ENCODE data around the gene NFASC.
A peak's percentile ranks its signal among the peaks of the same experiment; 100 is the strongest.

Gene NFASC

DNA sequence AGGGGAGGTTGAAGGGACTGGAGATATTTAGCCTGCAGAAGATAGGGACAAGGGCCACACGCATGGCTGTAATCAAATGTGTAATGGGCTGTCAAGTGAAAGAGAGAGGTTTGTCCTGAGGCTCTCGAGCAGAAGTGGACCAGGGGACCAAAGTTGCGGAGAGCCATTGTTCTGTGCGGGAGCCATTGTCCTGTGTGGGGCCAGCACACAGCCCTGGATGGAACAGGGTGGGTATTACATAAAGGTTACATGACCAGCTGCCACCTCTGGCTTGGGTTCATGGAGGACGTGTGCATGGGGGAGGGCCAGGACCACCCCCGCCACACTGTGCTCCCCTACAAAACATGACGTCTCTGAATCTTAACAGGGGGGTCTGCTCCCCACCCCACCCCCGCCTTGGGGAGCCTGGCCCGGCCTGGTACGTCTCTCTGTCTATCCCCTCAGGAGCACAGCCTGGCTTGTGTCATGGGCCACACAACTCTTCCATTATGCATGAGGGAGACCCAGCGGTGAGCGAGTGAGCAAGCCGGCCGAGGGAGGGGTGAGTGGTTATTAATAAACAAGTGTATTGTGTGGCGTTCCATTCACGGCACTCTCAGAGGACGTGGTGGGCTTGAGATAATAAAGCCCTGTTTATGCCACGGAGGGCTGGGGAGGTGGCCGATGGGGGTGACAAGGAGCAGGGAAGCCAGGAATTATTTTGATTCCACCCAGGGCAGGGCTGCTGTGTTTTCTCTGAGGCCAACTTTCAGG is at the start of gene NFASC:
NFASC (plus strand) TSS at position 703 of the 753 bp plus-strand sequence. CDS start 73,454 bp downstream, outside the sequence.
- DNase-seq: no peak

DNA sequence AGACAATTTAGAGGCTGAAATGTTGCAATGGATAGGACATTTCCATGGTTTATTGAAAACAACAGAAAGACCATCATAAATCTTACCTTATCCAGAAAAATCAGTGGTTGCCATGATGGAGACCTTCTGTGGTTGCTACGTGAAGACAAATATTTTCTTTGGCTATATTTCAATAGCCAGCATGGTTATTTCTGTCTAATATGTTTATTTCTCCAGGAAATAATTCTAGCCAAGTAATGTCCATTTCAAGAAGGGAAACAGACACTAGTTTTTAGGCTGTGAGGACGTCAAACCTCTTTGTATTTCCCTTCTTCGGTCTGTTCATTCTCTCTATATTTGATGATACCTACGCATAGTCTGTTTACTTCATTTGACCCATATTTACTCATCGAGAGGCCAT is 49.2 kb upstream of the NFASC start:
- DNase-seq: no peak

DNA sequence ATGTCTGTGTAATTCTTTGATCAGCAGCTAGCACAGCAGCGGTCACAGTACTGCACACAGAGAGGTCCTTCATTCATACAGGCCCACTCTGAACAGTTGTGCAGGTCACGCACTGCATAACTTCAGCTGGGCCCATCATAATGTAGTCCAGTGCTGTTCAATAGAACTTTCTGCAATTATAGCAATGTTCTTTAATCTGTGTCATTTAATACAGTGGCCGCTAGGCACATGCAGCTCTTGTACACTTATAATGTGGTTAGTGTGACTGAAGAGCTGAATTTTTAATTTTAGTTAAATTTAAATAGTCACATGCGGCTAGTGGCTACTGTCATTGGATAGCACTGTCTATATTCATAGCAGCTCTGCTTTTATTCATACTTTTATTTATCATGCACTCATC is 48.7 kb upstream of the NFASC start:
- DNase-seq: no peak

DNA sequence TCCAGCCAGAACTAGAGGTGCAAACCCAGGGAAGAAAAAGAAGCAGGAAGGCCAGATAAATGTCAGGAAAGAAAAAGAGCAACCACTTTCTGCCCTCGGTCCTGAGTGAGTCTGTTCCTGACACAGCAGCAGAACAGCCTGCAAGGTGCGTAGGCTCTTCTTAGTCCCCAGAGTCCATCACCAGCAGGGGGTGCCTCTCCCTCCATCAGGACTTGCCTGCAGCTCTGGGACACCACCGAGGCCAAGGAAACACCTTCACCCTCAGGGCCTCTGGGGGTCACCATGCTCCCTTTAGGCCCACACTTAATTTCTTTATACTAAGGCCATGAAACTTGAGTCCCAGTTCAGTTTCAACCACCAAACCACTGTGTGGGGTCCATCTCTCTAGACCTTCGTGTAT is 43.7 kb upstream of the NFASC start:
- DNase-seq: no peak

DNA sequence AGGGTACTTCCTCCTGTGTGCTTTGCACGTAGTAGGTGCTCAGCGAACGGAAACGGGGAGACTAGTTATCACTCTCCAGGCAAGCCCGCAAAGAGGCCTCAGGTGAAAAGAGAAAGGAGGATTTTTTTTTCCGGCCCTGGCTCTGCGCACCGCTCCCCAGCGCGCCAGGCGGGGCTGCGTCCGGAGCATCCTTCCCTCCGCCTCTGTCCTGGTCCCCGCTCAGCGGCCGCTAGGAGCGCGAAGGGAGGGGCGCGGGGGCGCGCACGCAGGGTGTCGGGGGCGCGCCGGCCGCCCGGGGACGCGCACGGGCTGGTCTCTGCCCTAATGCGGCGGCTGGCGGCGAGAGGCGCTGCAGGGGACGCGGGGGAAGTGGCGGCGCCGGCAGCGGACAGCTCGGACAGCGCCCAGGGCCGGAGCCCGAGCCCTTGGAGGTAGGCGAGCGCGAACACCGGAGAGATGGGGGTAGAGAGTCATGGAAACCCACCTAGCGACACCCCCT is 42.3 kb upstream of the NFASC start:
- DNase-seq: peak; percentile 18

DNA sequence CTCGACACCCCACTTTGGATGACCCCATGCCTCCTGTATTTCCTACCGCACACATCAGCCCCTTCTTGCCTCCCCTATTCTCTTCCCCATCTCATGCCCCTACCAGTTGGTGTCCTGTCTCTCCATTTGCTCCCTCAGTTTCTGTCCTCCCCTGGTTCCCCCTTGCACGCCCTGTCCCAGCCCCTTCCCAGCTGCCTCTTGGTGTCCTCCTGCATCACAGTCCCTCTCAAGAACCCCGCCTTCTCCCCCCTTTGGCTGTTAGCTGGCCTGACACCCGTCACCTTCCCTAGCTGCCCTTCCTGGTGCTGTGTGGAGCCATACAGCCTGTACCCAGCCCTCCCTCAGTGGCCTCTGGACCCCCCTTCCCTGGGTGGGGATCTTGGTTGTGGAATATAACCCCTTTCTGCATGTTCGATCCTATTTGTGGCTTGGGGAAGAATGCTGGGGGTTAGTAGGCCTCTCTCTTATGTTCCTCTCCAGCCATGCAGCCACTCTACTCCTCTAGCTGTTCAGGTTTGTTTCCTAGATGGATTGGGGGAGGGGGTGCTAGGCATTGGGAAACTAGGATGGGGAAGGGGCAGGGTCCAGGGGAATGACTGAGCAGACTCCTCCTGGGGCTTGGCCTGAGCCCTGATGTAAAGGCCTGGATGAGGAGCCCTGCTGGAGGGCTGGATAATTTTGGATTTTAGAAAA is 41.4 kb upstream of the NFASC start:
- DNase-seq: no peak

DNA sequence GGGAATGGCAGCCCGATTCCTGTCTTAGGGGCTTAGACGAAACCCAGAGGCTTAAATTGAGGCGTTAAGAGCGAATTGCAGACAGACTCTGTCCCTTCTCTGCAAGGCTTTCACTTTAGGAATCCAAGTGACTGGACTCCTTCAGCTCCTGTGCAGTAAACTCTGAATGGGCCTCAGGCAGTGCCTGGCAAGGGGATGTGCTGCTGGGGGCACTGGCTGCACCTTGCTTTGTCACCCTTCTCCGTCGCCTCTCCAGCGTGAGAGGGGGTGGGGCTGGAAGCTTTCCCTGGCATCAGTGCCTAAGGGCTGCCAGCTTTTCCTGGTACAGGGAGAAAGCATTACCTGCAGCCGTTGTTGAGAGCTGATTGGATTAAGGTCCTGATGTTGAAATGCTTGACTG is 39.9 kb upstream of the NFASC start:
- no peak for DNase-seq

DNA sequence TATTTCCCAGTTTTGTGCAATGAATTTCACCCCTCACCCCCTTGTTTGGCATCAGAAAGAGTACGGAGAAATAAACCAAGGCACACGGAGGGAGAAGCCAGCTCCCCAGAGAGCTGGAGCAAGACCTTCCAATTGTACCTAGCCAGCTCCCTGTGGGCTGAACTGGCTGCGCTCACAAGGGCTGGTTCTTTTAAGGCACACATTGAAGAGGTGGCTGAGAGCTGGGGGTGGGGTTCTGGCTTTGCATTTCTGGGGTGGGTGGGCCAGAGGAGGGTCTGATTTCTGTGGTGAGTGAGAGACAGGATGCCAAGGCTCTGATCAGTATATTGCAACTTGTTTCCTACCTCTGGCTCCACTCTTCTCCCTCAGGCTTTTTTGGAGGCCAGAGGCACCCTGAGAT is 39.5 kb upstream of the NFASC start:
- DNase-seq: no peak

DNA sequence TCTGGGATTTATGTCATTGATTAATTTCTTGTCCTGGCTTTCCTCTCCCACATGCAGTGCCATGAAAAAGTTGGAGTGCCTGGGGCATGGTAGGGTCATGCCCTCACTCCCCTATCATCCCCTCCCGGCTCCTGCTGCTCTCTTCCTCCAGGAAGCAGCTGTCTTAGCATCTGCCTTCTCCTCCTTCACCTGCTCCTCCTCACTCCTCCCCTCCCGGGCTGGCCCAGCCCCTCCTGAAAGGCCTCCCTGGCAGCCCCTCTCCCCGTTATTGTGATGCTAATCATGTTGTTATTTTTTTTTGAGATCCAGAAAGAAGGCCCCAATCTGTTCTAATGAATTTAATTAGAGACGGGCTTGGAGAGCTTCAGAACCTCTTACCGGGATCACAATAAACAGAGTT is 36.3 kb upstream of the NFASC start:
- DNase-seq: no peak

DNA sequence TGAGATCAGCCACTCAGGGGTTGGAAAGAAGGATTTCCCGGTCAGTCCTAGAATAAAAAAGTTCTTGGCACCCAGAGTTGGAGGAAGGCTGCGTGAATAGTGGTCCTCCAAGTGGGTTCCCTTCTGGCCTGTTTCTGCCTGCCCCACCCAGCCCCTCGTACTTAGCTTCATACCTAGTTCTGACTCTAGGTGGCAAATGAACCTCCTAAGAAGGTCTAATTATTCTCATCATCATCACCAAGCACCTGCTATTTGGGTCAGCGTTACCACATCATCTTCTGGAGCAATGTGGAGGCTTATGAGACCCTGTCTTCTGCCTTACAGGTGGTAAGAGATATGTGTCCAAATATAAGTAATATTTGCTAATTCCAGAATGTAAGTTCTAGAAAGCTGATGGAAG is 35.9 kb upstream of the NFASC start:
- DNase-seq: no peak

DNA sequence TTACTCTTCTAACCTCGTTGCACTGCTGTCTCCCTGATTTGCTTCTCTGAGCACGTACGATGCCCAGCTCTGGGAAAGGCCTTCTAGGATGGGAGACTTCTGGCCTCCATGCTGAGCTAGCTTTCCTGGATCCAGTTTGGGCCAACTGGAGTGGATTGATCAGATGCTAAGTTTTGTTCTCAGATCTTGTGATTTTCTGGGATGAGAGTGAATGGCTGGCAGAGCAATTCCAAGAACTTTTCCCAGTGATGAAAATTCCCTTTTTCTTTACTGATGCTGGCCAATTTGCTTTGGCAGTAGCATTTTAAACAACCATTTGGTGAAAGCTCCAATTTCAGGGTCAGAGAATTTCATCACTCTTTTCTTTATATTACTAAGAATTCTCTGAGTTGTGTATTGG is 34.9 kb upstream of the NFASC start:
- DNase-seq: no peak

DNA sequence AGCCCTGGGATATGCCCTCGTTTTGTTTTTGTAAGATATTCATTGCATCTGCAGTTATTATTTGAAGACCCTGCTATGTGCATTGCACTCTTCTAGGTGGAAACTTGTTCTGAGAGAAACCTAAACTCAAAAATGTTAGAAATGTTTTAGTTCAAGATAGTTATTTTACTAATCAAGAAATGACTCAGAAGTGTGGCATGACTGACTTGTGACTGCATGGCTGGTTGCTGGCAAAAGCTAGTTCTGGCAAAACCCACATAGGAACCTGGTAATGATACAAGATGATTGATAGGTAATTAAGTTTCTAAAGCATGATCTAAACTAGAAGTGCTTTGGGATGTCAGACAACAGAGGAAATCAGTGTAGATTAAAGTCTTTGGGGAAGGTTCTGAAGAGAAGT is 33.8 kb upstream of the NFASC start:
- DNase-seq: no peak

DNA sequence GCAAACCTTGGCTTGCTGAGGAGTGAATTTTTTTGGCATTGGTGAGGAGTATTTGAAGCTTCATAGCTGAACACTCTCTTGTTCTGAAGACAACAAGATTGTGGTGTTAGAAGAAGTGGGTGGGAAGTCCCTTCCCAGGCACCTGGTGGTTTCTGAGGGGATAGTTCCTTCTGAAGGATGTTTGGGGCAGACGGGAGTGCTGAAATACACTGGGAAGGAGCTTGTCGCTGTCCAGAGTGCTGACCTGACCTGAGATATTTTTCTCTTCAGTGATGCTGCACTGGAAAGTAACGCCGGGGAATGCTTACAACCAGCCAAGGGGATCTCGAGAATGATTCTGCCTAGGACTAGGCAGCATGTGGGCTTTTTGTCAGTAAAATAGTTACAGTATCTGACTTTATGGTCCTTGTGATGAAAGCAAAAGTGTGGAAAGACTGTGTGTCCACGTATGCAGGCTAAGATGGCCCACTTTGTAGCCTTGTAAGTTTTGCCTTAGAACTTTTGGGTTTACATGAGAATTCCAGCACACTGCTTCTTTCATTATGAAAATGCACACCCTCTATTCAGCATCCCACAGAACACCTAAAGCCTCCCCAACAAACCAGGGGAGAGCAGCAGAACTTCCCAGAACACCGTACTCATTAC is 33.1 kb upstream of the NFASC start:
- DNase-seq: peak; percentile 4

DNA sequence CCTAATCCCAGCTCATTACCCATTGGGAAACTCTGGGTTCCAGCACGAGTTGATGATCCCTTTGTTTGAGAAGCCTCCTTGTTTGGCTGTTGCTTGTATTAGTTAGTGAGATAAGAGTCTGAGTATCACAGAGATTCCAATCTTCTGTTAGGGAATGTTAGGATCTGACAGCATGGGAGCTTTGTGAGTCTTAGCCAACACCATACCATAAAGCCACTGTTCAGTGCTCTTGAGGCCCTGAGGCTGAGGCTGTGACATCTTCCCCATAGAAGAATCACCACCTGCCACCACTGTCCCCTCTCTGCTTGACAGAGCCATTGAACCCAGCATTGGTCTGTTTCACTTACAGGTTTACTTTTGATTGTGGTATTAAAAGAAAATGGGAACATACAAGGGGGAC is 29.3 kb upstream of the NFASC start:
- DNase-seq: no peak

DNA sequence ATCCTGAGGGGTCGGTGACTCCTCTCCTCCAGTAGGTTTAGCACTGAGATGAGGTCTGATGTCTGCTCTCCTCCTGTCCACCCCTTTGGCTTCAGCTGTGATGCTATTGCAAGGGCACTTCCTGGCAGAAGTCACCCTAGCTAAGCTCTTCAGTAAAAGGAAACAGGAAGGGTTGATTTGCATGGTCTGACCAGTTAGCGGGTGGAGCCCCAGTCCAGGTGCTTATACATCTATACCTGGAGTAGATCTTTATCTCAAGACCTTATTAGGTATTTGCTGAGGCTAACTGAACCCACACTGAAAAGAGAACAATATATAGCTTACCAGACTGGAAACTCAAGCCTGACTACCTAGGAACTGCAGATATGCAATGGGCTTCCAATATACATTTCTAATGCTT is 28.9 kb upstream of the NFASC start:
- no peak for DNase-seq

DNA sequence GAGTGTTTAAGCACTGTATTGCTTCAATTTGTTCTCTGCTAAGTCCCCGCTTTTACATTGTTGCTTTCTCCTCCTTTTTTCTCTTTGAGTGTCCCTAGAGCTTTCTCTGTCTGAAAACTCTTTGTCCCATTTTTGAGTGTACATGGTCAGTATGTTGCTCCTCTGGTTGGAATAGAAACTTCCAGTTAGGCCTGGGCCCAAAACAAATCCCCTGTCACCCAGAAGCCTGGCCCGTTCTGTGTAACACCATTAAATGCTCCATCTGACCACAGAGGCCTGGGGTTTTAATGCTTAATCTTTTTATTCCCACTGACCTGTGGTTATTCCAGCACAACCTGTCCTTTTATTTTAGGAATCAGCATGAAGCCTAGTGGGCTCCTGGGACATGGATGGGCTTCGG is 28.3 kb upstream of the NFASC start:
- no peak for DNase-seq

DNA sequence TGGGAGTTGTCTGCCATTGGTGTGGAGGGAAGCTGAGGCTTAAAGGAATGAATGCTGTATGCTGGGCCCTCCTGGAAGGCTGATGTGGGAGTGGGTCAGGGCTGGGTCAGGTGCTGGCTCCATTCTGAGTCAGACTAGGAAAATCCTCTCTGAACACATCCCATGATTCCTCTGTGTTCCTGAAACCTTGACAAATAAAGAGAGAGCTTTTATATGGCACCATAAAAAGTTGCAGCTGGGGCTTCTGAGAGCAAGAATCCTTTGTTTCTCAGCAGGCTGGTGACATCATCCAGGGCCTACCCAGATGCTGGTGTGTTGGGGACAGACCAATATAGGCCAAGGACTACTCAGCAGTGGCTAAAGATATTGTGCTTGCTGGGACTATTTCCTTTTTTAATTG is 27.8 kb upstream of the NFASC start:
- DNase-seq: no peak

DNA sequence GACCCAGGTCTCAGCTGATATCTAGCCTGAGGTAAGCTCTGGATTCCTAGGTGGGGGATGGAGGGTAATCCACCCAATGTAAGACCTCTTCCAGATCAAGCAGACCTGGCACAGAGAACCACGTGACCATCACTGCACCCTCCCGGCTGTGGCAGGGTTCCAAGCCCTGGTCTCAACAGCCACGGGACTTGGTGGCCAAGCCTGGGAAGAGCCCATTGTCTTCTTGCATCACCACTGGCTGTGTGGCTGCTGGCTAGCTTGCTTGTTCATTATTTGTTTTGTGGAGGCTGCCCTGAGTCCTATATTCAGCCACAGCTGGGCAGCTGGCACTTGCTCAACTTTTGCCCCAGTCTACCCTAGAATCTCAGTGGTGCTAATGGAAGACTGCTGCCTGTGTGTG is 24.1 kb upstream of the NFASC start:
- no peak for DNase-seq

DNA sequence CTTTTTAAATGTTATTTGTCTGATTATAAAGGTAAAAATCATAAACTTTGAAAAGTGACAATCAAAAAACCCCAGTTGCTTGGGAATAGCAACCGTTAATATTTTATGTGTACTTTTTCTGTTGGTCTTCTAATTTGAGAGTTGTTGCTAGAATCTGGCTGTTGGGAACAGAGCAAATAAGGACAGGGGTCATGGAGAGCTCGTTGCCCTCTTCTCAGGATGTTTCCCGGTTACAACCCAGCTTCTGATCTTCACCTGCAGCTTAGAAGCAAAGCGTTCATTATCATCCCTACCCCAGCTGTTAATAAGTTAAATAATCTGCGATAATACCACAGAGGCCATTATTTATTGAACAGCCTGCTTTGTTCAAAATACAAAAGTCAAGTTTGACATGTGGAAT is 22.1 kb upstream of the NFASC start:
- DNase-seq: no peak

DNA sequence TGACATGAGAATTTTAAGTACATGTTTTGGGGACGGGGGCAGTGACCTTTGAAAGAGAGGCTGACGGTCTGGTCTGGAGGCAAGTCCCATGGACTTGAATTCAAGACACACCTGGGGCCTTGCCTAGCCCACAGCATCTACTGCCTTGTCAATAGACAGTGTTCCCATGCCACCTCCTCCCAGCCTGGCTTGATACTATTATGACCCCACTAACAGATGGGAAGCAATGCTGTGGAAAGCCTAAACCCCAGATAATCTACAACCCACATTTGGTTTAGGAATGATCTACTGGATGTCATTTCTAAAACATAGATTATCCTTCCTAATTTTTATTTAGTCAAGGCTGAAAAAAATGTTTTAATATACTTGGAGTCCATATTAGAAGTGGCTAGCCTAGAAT is 17.8 kb upstream of the NFASC start:
- DNase-seq: no peak

DNA sequence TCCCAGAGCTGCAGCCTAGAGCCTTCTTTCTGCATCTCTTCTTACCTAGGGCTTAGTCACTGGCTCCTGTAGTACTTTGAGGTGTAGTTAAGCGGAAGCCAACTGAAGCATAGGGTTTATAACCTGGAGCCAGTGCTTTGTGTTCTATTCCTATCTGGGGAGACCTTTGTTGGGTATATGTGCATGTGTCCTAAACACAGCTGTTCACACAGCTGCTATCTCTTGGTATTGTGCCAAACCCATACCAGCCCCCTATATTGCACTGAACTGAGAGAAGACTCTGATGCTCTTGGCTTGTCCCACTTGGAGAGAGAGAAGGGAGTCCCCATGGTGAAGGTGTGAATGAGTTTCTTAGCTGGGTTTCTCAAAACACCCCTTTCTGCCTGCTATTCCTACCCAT is 17.2 kb upstream of the NFASC start:
- DNase-seq: no peak

DNA sequence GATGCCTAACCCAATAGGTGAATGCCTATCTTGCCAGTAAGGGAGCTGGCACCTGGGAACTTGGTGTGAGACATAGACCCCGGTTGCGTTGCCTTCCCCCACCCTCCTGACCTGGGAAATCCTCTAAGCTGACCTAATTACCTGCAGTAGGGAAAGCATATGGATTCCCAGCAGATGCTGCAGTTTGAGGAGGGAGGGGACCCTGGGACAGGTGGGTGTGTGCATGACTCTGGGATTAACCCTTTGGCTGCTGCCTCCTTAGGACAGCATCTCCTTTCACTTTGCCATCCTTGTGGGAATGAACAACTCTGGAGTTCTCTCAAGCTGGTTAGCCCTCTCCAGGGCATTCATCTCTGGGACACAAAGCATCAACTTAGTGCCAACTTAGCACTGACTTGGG is 16.4 kb upstream of the NFASC start:
- no peak for DNase-seq

DNA sequence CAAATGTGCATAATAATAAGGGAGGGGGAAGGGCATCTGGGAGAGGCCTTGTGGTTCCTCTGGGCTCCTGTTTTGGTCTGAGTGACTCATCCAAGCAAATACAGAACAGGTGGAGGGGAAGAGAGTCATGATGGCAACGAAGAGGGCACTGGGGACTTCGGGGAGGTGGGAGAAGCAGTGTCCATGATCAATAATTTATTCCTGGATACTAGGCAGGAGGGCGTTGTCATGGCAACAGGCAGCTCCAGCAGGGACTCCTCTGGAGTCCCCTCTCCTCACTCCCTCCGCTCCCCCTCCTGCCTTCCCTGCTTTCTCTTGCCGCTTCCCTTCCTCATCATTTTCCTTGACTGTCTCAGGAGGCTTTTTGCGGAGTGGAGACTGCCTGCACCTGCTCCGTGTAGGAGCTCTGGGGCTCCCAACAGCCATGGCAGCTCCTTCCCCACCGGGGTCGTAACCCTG is 12.3 kb upstream of the NFASC start:
- no peak for DNase-seq

DNA sequence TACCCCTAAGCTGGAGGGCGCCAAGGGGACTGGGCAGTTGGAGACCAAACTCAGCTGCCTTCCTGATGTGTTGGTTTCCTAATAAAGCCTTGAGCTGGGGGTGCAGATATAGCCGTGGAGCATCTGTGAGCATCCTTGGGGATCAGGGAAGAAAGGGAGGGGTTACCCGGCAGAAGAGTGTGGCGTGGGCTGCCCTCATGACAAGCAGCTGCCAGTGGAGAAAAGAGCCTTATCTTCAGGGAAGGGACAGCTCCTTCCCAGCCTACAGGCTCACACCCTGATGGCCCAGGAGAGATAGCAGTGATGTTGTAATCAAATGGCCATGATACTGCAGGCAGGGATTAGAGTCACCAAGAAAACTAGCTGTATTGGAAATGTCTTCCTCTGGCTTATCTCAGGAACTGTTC is 10.8 kb upstream of the NFASC start:
- no peak for DNase-seq

All from CD4-positive, alpha-beta T cell treated with Interleukin-12 subunit alpha and Interleukin-12 subunit beta, for 1 hour (primary cell).